ENCODE measurements around the gene STX1B. TPM values are rescaled to one million over a fixed set of nuclear protein-coding genes. Genes with fewer than 3 reads are reported as not detected.

The STX1B gene
- 1 to 10 TPM in 1 of 2 donors, under 1 TPM in 1; 0.09 to 1.2 TPM for total RNA-seq
- polyA plus RNA-seq: under 1 TPM; 0.19 to 0.82 TPM

DNA sequence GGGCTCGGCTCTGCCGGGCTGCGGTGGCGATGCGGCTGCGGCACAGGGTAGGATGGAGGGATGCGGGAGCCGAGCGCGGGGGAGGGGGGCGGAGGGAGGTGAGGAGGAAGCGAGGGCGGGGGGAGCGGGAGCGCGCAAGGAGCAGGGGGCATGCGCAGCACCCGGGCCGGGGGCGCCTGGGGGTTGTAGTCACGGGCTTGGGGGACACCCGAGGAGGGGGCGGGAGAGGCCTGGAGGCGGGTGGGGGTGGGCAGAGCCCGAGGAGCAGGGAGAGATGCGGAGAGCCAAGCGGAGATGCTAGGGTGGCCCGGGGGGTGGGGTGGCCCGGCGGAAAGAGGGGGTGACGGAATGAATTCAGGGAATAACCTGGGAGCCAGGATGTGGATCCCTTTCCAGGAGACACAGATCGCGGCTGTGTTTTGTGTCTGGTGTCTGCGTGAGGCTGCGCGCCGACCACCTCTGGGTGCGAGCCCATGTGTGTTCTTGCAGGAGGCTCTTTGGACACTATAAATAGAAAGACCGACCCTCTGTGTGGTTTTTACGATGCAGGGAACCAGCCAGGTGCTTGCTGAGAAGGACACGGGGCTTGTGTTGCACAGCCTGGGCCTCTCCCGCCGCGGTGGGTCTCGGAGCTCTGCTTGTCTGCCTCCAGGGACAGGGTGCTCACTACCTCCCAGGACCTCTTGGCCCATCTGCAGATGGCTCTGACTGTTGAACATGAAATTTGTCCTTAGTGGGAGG, at the start of gene STX1B:
Gene STX1B, minus strand, starts transcription at position 54 of the 741 bp plus-strand sequence. CDS start 242 bp downstream, outside the sequence.
- Histone ChIP-seq H3K4me3 (ENCODE audit: low read depth in 1 of 3, low read length in 3 of 3) (peak within 1 kb of the TSS in 1 of 3 donors; percentile 3), H3K4me1 (ENCODE audit: control insufficient read depth in 4 of 4, insufficient read depth in 4 of 4, low read length in 3 of 4) (no peaks in the 10 kb centered on the region), H3K9ac (ENCODE audit: low read depth in 1 of 2, low read length in 2 of 2) (no peak within 1 kb of the TSS), H3K27me3 (ENCODE audit: control insufficient read depth in 4 of 4, insufficient read depth in 4 of 4, low read length in 3 of 4) (peaks cover 0 to 4% (median under 1%) of the 10 kb centered on the region in 4 donors), H3K27ac (ENCODE audit: low read depth in 1 of 2, low read length in 2 of 2) (no peak within 1 kb of the TSS), H3K36me3 (ENCODE audit: control insufficient read depth in 4 of 4, insufficient read depth in 3 of 4, low read depth in 1 of 4, low read length in 3 of 4) (no peaks in the 10 kb centered on the region), H3K9me3 (ENCODE audit: control insufficient read depth in 4 of 4, low read length in 3 of 4) (no peaks in the 10 kb centered on the region)
- DNase-seq (ENCODE audit: low spot score): no peak
- WGBS: 16% methylated on average over 45 of the region's 45 CpGs
- TF ChIP-seq, protein P1, sequence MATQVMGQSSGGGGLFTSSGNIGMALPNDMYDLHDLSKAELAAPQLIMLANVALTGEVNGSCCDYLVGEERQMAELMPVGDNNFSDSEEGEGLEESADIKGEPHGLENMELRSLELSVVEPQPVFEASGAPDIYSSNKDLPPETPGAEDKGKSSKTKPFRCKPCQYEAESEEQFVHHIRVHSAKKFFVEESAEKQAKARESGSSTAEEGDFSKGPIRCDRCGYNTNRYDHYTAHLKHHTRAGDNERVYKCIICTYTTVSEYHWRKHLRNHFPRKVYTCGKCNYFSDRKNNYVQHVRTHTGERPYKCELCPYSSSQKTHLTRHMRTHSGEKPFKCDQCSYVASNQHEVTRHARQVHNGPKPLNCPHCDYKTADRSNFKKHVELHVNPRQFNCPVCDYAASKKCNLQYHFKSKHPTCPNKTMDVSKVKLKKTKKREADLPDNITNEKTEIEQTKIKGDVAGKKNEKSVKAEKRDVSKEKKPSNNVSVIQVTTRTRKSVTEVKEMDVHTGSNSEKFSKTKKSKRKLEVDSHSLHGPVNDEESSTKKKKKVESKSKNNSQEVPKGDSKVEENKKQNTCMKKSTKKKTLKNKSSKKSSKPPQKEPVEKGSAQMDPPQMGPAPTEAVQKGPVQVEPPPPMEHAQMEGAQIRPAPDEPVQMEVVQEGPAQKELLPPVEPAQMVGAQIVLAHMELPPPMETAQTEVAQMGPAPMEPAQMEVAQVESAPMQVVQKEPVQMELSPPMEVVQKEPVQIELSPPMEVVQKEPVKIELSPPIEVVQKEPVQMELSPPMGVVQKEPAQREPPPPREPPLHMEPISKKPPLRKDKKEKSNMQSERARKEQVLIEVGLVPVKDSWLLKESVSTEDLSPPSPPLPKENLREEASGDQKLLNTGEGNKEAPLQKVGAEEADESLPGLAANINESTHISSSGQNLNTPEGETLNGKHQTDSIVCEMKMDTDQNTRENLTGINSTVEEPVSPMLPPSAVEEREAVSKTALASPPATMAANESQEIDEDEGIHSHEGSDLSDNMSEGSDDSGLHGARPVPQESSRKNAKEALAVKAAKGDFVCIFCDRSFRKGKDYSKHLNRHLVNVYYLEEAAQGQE (IDR thresholded peaks at IDR 0.05): no peak

DNA sequence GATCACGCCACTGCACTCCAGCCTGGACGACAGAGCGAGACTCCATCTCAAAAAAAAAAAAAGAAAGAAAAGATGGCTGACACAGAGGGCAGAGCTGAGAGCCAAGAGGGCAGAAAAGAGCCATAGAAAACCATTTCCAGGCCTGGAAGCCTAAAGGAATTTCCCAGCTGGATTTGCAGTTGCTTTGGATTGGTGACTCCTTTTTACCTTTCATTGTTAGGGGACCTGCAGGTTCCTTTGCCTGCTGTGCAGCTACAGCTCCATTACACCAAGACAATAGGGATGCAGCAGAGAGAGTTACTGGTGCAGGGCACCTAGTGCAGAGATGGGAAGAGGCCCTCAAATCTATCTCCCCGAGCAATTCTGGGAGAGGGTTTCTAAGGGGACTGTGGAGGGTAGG, 45.2 kb upstream of the STX1B start:
- Histone ChIP-seq H3K4me3 (ENCODE audit: low read depth in 1 of 3, low read length in 3 of 3) (no peak overlapping the region), H3K9ac (ENCODE audit: low read depth in 1 of 2, low read length in 2 of 2) (no peak overlapping the region), H3K4me1 (ENCODE audit: control insufficient read depth in 4 of 4, insufficient read depth in 4 of 4, low read length in 3 of 4) (no peaks in the 10 kb centered on the region), H3K9me3 (ENCODE audit: control insufficient read depth in 4 of 4, low read length in 3 of 4) (no peaks in the 10 kb centered on the region), H3K27me3 (ENCODE audit: control insufficient read depth in 4 of 4, insufficient read depth in 4 of 4, low read length in 3 of 4) (no peaks in the 10 kb centered on the region), H3K36me3 (ENCODE audit: control insufficient read depth in 4 of 4, insufficient read depth in 3 of 4, low read depth in 1 of 4, low read length in 3 of 4) (no peaks in the 10 kb centered on the region), H3K27ac (ENCODE audit: low read depth in 1 of 2, low read length in 2 of 2) (no peak overlapping the region)
- TF ChIP-seq HNF4G (IDR thresholded peaks at IDR 0.05): no peak
- TF ChIP-seq, protein P2, sequence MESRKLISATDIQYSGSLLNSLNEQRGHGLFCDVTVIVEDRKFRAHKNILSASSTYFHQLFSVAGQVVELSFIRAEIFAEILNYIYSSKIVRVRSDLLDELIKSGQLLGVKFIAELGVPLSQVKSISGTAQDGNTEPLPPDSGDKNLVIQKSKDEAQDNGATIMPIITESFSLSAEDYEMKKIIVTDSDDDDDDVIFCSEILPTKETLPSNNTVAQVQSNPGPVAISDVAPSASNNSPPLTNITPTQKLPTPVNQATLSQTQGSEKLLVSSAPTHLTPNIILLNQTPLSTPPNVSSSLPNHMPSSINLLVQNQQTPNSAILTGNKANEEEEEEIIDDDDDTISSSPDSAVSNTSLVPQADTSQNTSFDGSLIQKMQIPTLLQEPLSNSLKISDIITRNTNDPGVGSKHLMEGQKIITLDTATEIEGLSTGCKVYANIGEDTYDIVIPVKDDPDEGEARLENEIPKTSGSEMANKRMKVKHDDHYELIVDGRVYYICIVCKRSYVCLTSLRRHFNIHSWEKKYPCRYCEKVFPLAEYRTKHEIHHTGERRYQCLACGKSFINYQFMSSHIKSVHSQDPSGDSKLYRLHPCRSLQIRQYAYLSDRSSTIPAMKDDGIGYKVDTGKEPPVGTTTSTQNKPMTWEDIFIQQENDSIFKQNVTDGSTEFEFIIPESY (IDR thresholded peaks at IDR 0.05): no peak
- TF ChIP-seq EGR1 (IDR thresholded peaks at IDR 0.05; ENCODE audit: low read depth in 2 of 2): no peak
- TF ChIP-seq HNF4A (conservative IDR thresholded peaks at IDR 0.05): no peak
- TF ChIP-seq, protein P3, sequence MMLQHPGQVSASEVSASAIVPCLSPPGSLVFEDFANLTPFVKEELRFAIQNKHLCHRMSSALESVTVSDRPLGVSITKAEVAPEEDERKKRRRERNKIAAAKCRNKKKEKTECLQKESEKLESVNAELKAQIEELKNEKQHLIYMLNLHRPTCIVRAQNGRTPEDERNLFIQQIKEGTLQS (IDR thresholded peaks at IDR 0.05): no peak
- TF ChIP-seq NR2F2 (IDR thresholded peaks at IDR 0.05): no peak
- 87% methylated on average over 4 of the region's 4 CpGs for WGBS
- DNase-seq (ENCODE audit: low spot score): no peak

DNA sequence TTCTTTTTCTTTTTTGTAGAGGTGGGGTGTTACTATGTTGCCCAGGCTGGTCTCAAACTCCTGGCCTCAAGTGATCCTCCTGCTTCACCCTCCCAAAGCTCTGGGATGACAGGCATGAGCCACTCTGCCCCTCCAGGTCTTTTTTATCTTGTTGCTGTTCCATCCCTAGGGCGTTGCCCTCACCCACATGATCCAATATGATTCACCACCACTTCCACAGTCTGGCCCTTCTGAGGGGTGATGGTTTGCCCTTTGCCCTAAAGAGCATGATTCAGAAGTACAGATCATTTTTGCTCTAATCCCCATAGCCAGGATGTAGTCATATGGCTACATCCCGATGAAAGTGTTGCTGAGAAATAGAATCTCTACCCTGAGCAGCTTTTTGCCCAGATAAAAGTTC, 41.7 kb upstream of the STX1B start:
- no peak overlapping the region for H3K27ac ChIP-seq (ENCODE audit: low read depth in 1 of 2, low read length in 2 of 2)
- no peak for DNase-seq (ENCODE audit: low spot score)
- H3K36me3 ChIP-seq (ENCODE audit: control insufficient read depth in 4 of 4, insufficient read depth in 3 of 4, low read depth in 1 of 4, low read length in 3 of 4): no peaks in the 10 kb centered on the region
- H3K4me1 ChIP-seq (ENCODE audit: control insufficient read depth in 4 of 4, insufficient read depth in 4 of 4, low read length in 3 of 4): no peaks in the 10 kb centered on the region
- no peaks in the 10 kb centered on the region for H3K27me3 ChIP-seq (ENCODE audit: control insufficient read depth in 4 of 4, insufficient read depth in 4 of 4, low read length in 3 of 4)
- TF ChIP-seq RXRA (IDR thresholded peaks at IDR 0.05) (peak; percentile 36 to 72), SP1 (IDR thresholded peaks at IDR 0.05) (no peak), GABPA (IDR thresholded peaks at IDR 0.05 in 1 of 2, conservative IDR thresholded peaks at IDR 0.05 in 1 of 2) (peak in 1 of 2 donors; percentile 21), JUND (IDR thresholded peaks at IDR 0.05) (peak in 1 of 2 donors; percentile 45), TAF1 (conservative IDR thresholded peaks at IDR 0.05) (no peak), HNF4A (conservative IDR thresholded peaks at IDR 0.05) (peak; percentile 37 to 56)
- no peak overlapping the region for H3K4me3 ChIP-seq (ENCODE audit: low read depth in 1 of 3, low read length in 3 of 3)
- no peaks in the 10 kb centered on the region for H3K9me3 ChIP-seq (ENCODE audit: control insufficient read depth in 4 of 4, low read length in 3 of 4)
- 59% methylated on average over 2 of the region's 2 CpGs for WGBS
- no peak overlapping the region for H3K9ac ChIP-seq (ENCODE audit: low read depth in 1 of 2, low read length in 2 of 2)
